CD14-positive monocyte (primary cell): ENCODE data around the gene SIM2. TPM values are rescaled to one million over a fixed set of nuclear protein-coding genes. Genes with fewer than 3 reads are reported as not detected.

Source experiments
- DNase-seq, 3 donors: peaks; one replicate each; pipeline ENCODE4 v3.0.0-alpha.2; 2011 to 2022
- H2AFZ ChIP-seq: 2 replicates; pipeline ENCODE4 v1.6.0; 2012; ENCODE audit warnings: mild to moderate bottlenecking, low read depth, low read length, inconsistent platforms; ENCODE audit not compliant: insufficient read depth, poor library complexity, severe bottlenecking
- H3K27ac ChIP-seq, 2 donors: 1 replicate in 1 of 2; 2 replicates in 1 of 2; pipeline ENCODE4 v1.5.1; 2012 to 2013; ENCODE audit warnings: low read length in 2 of 2, control low read depth in 1 of 2, inconsistent platforms in 1 of 2, low read depth in 1 of 2, mild to moderate bottlenecking in 1 of 2
- H3K27me3 ChIP-seq, 2 donors: one replicate each; pipeline versions ENCODE4 v1.6.0 to v1.6.1; 2011 to 2013; ENCODE audit warnings: low read length in 2 of 2; ENCODE audit not compliant: control insufficient read depth in 2 of 2, insufficient read depth in 2 of 2
- H3K36me3 ChIP-seq, 2 donors: replicated peaks in 1 of 2; 1 replicate in 1 of 2; 2 replicates in 1 of 2; pipeline versions ENCODE4 v1.5.1 to v1.6.1; 2012 to 2013; ENCODE audit warnings: low read length in 2 of 2, control low read depth in 1 of 2, inconsistent platforms in 1 of 2, mild to moderate bottlenecking in 1 of 2; ENCODE audit not compliant: insufficient read depth in 2 of 2, control insufficient read depth in 1 of 2
- H3K4me1 ChIP-seq, 2 donors: 1 replicate in 1 of 2; 2 replicates in 1 of 2; pipeline versions ENCODE4 v1.5.1 to v1.6.1; 2012 to 2013; ENCODE audit warnings: low read length in 2 of 2, control low read depth in 1 of 2, inconsistent platforms in 1 of 2, mild to moderate bottlenecking in 1 of 2, moderate library complexity in 1 of 2; ENCODE audit not compliant: insufficient read depth in 2 of 2, control insufficient read depth in 1 of 2
- H3K4me2 ChIP-seq: replicated peaks from 2 replicates; pipeline ENCODE3; 2012; ENCODE audit warnings: low read length, moderate library complexity, mild to moderate bottlenecking; ENCODE audit not compliant: poor library complexity, severe bottlenecking; ENCODE audit errors: extremely low read depth
- H3K4me3 ChIP-seq, 3 experiments: fragments of 200-600 bp in 1 of 3; sonication (generic) in 1 of 3; replicated peaks in 1 of 3; 1 replicate in 2 of 3; 2 replicates in 1 of 3; pipeline ENCODE4 v1.5.1; 2011 to 2013; ENCODE audit warnings: low read length in 3 of 3, mild to moderate bottlenecking in 3 of 3, control low read depth in 2 of 3, low read depth in 2 of 3, inconsistent platforms in 1 of 3, moderate library complexity in 1 of 3
- H3K79me2 ChIP-seq: 2 replicates; pipeline ENCODE4 v1.6.0; 2012; ENCODE audit warnings: mild to moderate bottlenecking, control low read depth, inconsistent platforms, low read length, moderate library complexity; ENCODE audit not compliant: insufficient read depth
- H3K9ac ChIP-seq: 2 replicates; pipeline ENCODE4 v1.6.0; 2017; ENCODE audit warnings: low read length, mild to moderate bottlenecking; ENCODE audit not compliant: insufficient read depth, poor library complexity, severe bottlenecking
- H3K9me3 ChIP-seq, 2 donors: replicated peaks in 1 of 2; 1 replicate in 1 of 2; 2 replicates in 1 of 2; pipeline versions ENCODE4 v1.5.1 to v1.6.1; 2012 to 2013; ENCODE audit warnings: low read length in 2 of 2, control low read depth in 1 of 2; ENCODE audit not compliant: control insufficient read depth in 1 of 2, insufficient read depth in 1 of 2
- H4K20me1 ChIP-seq: 2 replicates; pipeline ENCODE4 v1.6.0; 2012; ENCODE audit warnings: mild to moderate bottlenecking, low read length, control low read depth, moderate library complexity; ENCODE audit not compliant: insufficient read depth
- H3K27ac Mint-ChIP-seq, 7 donors: one replicate each; pipeline ENCODE4 v1.8.0; 2020; ENCODE audit warnings: mild to moderate bottlenecking in 7 of 7, mixed read lengths in 7 of 7, moderate library complexity in 6 of 7, inconsistent platforms in 2 of 7
- H3K27me3 Mint-ChIP-seq, 3 donors: one replicate each; pipeline ENCODE4 v1.8.0; 2021 to 2022; ENCODE audit warnings: low read depth in 3 of 3, mild to moderate bottlenecking in 3 of 3, mixed read lengths in 3 of 3, moderate library complexity in 3 of 3, inconsistent platforms in 1 of 3
- H3K36me3 Mint-ChIP-seq, 2 donors: one replicate each; pipeline ENCODE4 v1.8.0; 2020; ENCODE audit warnings: mixed read lengths in 2 of 2, inconsistent platforms in 1 of 2, mild to moderate bottlenecking in 1 of 2
- H3K4me1 Mint-ChIP-seq: one replicate; pipeline ENCODE4 v1.8.0; 2020; ENCODE audit warnings: mild to moderate bottlenecking, mixed read lengths
- H3K4me3 Mint-ChIP-seq, 2 donors: one replicate each; pipeline ENCODE4 v1.8.0; 2020; ENCODE audit warnings: mild to moderate bottlenecking in 2 of 2, mixed read lengths in 2 of 2, moderate library complexity in 1 of 2
- H3K9me3 Mint-ChIP-seq, 7 donors: one replicate each; pipeline ENCODE4 v1.8.0; 2020 to 2022; ENCODE audit warnings: mixed read lengths in 7 of 7, mild to moderate bottlenecking in 6 of 7, moderate library complexity in 6 of 7, inconsistent platforms in 2 of 7
- WGBS: methylation state at CpG from one replicate; pipeline ENCODE4 v1.1.5; 2013; ENCODE audit warnings: missing lambda C conversion rate; ENCODE audit not compliant: insufficient coverage; 5-methylcytosine and 5-hydroxymethylcytosine counted together
- intact Hi-C, 2 donors: fragments of 100-400 bp; cut with micrococcal nuclease; formaldehyde crosslinking; loops; one replicate each; pipeline versions ENCODE4 v1.15.0 to v1.15.1; 2023
- polyA plus RNA-seq, 3 donors: library from polyadenylated mRNA; depleted of rRNA in 1 of 3; unstranded in 2 of 3; stranded (reverse) in 1 of 3; fragments of 300-500 nt in 2 of 3; fragments of >200 nt in 1 of 3; fragmentation: Illumina TruSeq in 2 of 3; gene quantifications; 1 replicate in 2 of 3; 2 replicates in 1 of 3; pipeline ENCODE4 v1.2.3, GENCODE V29; 2012 to 2021
- TF ChIP-seq, protein P1 (sequence below): fragments of 200-600 bp; IDR thresholded peaks from one replicate; pipeline ENCODE4 v1.8.0; 2022; ENCODE audit warnings: antibody characterized with exemption, mild to moderate bottlenecking

SIM2 gene
- polyA plus RNA-seq, 3 donors, result not detected

DNA sequence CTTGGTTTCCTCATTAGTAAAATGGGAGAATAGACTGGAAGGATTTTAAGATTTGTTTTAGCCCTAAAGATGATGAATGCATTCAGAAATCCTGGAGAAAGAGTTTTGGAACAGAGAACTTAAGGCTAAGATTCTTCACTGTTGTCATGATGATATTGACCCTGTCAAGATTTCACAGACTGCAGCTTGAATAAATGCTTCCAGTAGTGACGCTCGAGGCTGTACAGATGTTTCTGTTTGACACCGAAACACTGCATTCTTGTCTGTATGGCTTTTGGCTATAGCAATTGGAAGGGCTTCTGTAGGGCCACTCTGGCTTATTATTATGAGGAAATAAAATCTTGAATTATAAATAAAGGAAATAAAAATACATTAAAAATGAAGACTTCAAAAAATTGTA, 25.7 kb downstream of the SIM2 start:
- Mint-ChIP-seq H3K9me3 (no peaks in the 10 kb centered on the region), H3K27me3 (peaks cover 11 to 28% (median 20%) of the 10 kb centered on the region in 3 donors), H3K4me3 (no peak overlapping the region), H3K27ac (no peak overlapping the region), H3K36me3 (no peaks in the 10 kb centered on the region), H3K4me1 (no peaks in the 10 kb centered on the region)
- DNase-seq, result no peak
- Histone ChIP-seq H4K20me1 (no peaks in the 10 kb centered on the region), H3K27me3 (peaks cover 0 to 4% of the 10 kb centered on the region in 2 donors), H3K79me2 (no peaks in the 10 kb centered on the region), H3K27ac (no peak overlapping the region), H3K9me3 (no peaks in the 10 kb centered on the region), H2AFZ (no peak overlapping the region), H3K36me3 (no peaks in the 10 kb centered on the region), H3K4me3 (no peak overlapping the region), H3K9ac (no peak overlapping the region), H3K4me1 (no peaks in the 10 kb centered on the region), H3K4me2 (no peak overlapping the region)
- 94% methylated on average over 2 of the region's 3 CpGs for WGBS
- intact Hi-C loops, result no loop called here
- TF ChIP-seq, protein P1, sequence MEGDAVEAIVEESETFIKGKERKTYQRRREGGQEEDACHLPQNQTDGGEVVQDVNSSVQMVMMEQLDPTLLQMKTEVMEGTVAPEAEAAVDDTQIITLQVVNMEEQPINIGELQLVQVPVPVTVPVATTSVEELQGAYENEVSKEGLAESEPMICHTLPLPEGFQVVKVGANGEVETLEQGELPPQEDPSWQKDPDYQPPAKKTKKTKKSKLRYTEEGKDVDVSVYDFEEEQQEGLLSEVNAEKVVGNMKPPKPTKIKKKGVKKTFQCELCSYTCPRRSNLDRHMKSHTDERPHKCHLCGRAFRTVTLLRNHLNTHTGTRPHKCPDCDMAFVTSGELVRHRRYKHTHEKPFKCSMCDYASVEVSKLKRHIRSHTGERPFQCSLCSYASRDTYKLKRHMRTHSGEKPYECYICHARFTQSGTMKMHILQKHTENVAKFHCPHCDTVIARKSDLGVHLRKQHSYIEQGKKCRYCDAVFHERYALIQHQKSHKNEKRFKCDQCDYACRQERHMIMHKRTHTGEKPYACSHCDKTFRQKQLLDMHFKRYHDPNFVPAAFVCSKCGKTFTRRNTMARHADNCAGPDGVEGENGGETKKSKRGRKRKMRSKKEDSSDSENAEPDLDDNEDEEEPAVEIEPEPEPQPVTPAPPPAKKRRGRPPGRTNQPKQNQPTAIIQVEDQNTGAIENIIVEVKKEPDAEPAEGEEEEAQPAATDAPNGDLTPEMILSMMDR, result no peak

DNA sequence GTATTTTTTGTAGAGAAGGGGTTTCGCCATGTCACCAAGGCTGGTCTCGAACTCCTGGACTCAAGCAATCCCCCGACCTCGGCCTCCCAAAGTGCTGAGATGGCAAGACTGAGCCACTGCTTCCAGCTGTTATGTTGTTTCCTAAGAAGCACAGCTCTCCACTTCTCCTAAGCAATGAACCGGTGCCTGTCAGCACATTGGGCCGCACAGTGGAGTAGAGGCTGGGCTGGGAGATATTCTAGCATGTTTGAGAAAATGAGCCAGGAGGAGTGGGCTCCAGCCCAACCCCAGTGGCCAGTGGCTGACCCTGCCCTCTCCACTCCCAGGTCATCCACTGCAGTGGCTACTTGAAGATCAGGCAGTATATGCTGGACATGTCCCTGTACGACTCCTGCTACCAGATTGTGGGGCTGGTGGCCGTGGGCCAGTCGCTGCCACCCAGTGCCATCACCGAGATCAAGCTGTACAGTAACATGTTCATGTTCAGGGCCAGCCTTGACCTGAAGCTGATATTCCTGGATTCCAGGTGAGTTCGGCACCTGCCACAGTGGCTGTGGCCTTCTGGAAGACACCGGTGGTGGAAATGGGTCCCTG, 27.0 kb downstream of the SIM2 start:
- Mint-ChIP-seq H3K27me3 (peaks cover 10 to 27% (median 15%) of the 10 kb centered on the region in 3 donors), H3K27ac (no peak overlapping the region), H3K4me1 (no peaks in the 10 kb centered on the region), H3K4me3 (no peak overlapping the region), H3K36me3 (no peaks in the 10 kb centered on the region), H3K9me3 (no peaks in the 10 kb centered on the region)
- TF ChIP-seq, protein P1, result no peak
- Histone ChIP-seq H3K27ac (no peak overlapping the region), H3K4me2 (no peak overlapping the region), H3K4me3 (no peak overlapping the region), H3K4me1 (no peaks in the 10 kb centered on the region), H3K27me3 (no peaks in the 10 kb centered on the region), H3K79me2 (no peaks in the 10 kb centered on the region), H3K36me3 (no peaks in the 10 kb centered on the region), H3K9me3 (no peaks in the 10 kb centered on the region), H3K9ac (no peak overlapping the region), H4K20me1 (no peaks in the 10 kb centered on the region), H2AFZ (no peak overlapping the region)
- 100% methylated on average over 5 of the region's 12 CpGs for WGBS
- intact Hi-C loops, result no loop called here
- DNase-seq, result no peak
